Measurements from ENCODE around the gene TEX29.

TEX29 gene

GRCh38 chr13:111304041-111304544 lies 16.3 kb upstream of the TEX29 start:
- TF ChIP-seq CTCF (conservative IDR thresholded peaks at IDR 0.05; ENCODE audit: low read length) (no peak), EZH2phosphoT487 (IDR thresholded peaks at IDR 0.05; ENCODE audit: borderline replicate concordance) (no peak)
- Histone ChIP-seq H3K79me2 (ENCODE audit: insufficient read depth, low read length) (no peaks in the 10 kb centered on the region), H3K9ac (ENCODE audit: low read depth, low read length, poor library complexity, severe bottlenecking) (no peak overlapping the region), H3F3A (ENCODE audit: low read depth) (no peaks in the 10 kb centered on the region), H3K4me3 (ENCODE audit: low read length, poor library complexity, severe bottlenecking) (no peak overlapping the region), H3K36me3 (ENCODE audit: insufficient read depth, low read length) (peaks cover 81% of the 10 kb centered on the region), H3K27me3 (ENCODE audit: insufficient read depth, low read length, poor library complexity, severe bottlenecking) (no peaks in the 10 kb centered on the region), H3K9me2 (replicated peaks; ENCODE audit: low read depth, low read length) (no peaks in the 10 kb centered on the region), H3K9me3 (ENCODE audit: insufficient read depth, low read depth, low read length) (no peaks in the 10 kb centered on the region), H3K4me1 (ENCODE audit: insufficient read depth, low read length, poor library complexity, severe bottlenecking) (no peaks in the 10 kb centered on the region), H3K4me2 (ENCODE audit: low read depth, low read length, poor library complexity, severe bottlenecking) (no peak overlapping the region), H4K20me1 (ENCODE audit: insufficient read depth, low read length, poor library complexity, severe bottlenecking) (no peaks in the 10 kb centered on the region), H2AFZ (ENCODE audit: low read length) (no peak overlapping the region)

- Histone ChIP-seq H3K9ac (ENCODE audit: low read depth, low read length, poor library complexity, severe bottlenecking) (no peak overlapping the region), H3K4me2 (ENCODE audit: low read depth, low read length, poor library complexity, severe bottlenecking) (no peak overlapping the region), H3F3A (ENCODE audit: low read depth) (no peaks in the 10 kb centered on the region), H4K20me1 (ENCODE audit: insufficient read depth, low read length, poor library complexity, severe bottlenecking) (no peaks in the 10 kb centered on the region), H3K27me3 (ENCODE audit: insufficient read depth, low read length, poor library complexity, severe bottlenecking) (no peaks in the 10 kb centered on the region), H3K36me3 (ENCODE audit: insufficient read depth, low read length) (peaks cover 78% of the 10 kb centered on the region), H3K4me3 (ENCODE audit: low read length, poor library complexity, severe bottlenecking) (no peak overlapping the region), H2AFZ (ENCODE audit: low read length) (no peak overlapping the region), H3K79me2 (ENCODE audit: insufficient read depth, low read length) (no peaks in the 10 kb centered on the region), H3K9me3 (ENCODE audit: insufficient read depth, low read depth, low read length) (no peaks in the 10 kb centered on the region), H3K9me2 (replicated peaks; ENCODE audit: low read depth, low read length) (no peaks in the 10 kb centered on the region), H3K4me1 (ENCODE audit: insufficient read depth, low read length, poor library complexity, severe bottlenecking) (no peaks in the 10 kb centered on the region)
- no peak for TF ChIP-seq CTCF (conservative IDR thresholded peaks at IDR 0.05; ENCODE audit: low read length)
- TF ChIP-seq EZH2phosphoT487 (IDR thresholded peaks at IDR 0.05; ENCODE audit: borderline replicate concordance) = no peak
Observed at GRCh38 chr13:111304603-111305289, 15.7 kb upstream of the TEX29 start.

- Histone ChIP-seq H3K36me3 (ENCODE audit: insufficient read depth, low read length) (peaks cover 3% of the 10 kb centered on the region; the same call in 1 of the 2 replicates), H2AFZ (ENCODE audit: low read length) (no peak overlapping the region), H3K4me1 (ENCODE audit: insufficient read depth, low read length, poor library complexity, severe bottlenecking) (no peaks in the 10 kb centered on the region), H3K9ac (ENCODE audit: low read depth, low read length, poor library complexity, severe bottlenecking) (no peak overlapping the region), H3K9me2 (replicated peaks; ENCODE audit: low read depth, low read length) (no peaks in the 10 kb centered on the region), H3K4me3 (ENCODE audit: low read length, poor library complexity, severe bottlenecking) (no peak overlapping the region), H3K9me3 (ENCODE audit: insufficient read depth, low read depth, low read length) (no peaks in the 10 kb centered on the region), H3K4me2 (ENCODE audit: low read depth, low read length, poor library complexity, severe bottlenecking) (no peak overlapping the region), H4K20me1 (ENCODE audit: insufficient read depth, low read length, poor library complexity, severe bottlenecking) (no peaks in the 10 kb centered on the region), H3K27me3 (ENCODE audit: insufficient read depth, low read length, poor library complexity, severe bottlenecking) (no peaks in the 10 kb centered on the region), H3K79me2 (ENCODE audit: insufficient read depth, low read length) (no peaks in the 10 kb centered on the region), H3F3A (ENCODE audit: low read depth) (no peaks in the 10 kb centered on the region)
- TF ChIP-seq CTCF (conservative IDR thresholded peaks at IDR 0.05; ENCODE audit: low read length) (no peak), EZH2phosphoT487 (IDR thresholded peaks at IDR 0.05; ENCODE audit: borderline replicate concordance) (no peak)
Observed at GRCh38 chr13:111312944-111313590, 7.4 kb upstream of the TEX29 start.
